Sciatic nerve (tissue), 2 donors: ENCODE results near the gene ARL5C. TPM values are rescaled to one million over a fixed set of nuclear protein-coding genes. Genes with fewer than 3 reads are reported as not detected.

Source experiments
- ATAC-seq: fragments of 200-7000 bp; cut with Tn5 transposase; one replicate; pipeline ENCODE4 v1.9.1; 2020; ENCODE audit warnings: mild to moderate bottlenecking, moderate library complexity
- DNase-seq: peaks from one replicate; pipeline ENCODE4 v3.0.0-alpha.2; 2020; ENCODE audit warnings: low spot score
- intact Hi-C: fragments of 100-400 bp; cut with DNase I; formaldehyde crosslinking; loops from one replicate; pipeline ENCODE4 v1.14.2; 2022
- total RNA-seq: library from RNA; stranded (reverse); fragmentation: NEBNext Ultra II Directional; extraction: Animal tissue kit (Norgen Biotek cat#: 25700); gene quantifications from one replicate; pipeline ENCODE4 v1.2.1, GENCODE V29; 2021
- donor health status: DM: no; HTN: no; CAD: no.
- donor health status: DM: no; HTN: no; CAD: no.

ARL5C gene, protein sequence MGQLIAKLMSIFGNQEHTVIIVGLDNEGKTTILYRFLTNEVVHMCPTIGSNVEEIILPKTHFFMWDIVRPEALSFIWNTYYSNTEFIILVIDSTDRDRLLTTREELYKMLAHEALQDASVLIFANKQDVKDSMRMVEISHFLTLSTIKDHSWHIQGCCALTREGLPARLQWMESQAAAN
- not detected for total RNA-seq

GRCh38 chr17:39165841-39166349 is at the start of gene ARL5C:
TSS of gene ARL5C (minus strand) at chr17:39166161. CDS start at chr17:39165760, 401 bp downstream.
- intact Hi-C loops, result no loop called here
- DNase-seq (no peak), ATAC-seq (no peak)

- intact Hi-C loops, result no loop called here
- ATAC-seq (no peak), DNase-seq (no peak)
Measured at GRCh38 chr17:39213852-39214251, 47.9 kb upstream of the ARL5C start.

DNA sequence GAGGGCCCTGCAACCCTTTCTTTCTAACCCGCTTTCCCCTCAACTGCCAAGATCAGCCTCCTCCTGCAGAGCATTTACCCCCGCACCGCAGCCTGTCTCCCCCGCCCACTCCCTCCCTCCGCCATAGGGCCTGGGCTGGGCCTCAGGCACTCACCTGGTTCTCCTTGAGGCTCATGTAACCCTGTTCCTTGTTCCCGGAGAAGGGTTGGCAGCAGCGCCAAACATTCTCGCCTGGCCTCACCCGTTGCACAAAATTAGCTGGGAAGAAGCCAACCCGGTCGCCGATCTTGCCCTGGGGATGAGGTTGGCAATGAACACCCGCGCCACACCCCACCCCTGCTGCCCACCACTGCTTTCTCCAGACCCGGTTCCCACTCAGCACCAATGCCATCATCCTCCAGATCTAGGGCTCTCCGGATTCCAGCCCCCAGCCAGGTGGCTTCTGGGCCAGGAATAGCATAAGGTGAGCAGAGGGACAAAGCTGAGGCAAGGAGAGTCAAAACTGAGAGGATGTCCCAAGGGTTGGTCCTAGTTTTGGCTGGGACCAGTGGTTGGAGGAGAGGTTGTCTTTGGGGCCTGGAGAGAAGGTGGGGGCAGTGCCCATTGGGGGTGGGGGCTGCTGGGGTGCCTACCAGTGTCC is 47.0 kb upstream of the ARL5C start:
- intact Hi-C loops, result no loop called here
- ATAC-seq (no peak), DNase-seq (no peak)

DNA sequence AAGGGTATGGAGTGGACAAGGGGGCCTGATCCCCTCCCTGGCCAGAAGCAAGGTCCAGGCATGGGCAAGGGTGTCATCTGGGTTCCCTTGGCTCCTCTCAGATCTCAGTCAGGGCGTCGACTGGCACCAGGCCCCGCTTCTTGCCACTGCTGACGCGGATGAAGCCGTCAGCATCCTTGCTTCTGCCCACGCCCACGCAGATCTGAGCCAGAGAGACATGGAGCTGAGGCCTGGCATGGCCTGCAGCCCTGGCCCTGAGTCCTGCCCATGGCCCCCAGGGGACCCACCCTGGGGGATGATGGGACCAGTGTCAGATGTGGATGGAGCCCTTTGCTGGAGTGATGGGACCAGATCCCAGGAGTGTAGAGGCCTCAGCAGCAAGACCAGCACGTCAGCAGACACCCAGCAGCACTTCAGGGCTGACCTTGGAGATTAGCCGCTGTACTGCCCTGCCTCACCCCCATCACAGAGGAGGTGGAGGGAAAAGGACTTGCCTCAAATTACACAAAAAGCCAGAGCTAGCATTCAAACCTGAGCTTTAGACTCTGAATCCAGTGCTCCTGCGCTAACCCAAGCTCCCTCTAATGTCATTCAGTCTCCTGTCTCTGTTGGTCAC is 46.3 kb upstream of the ARL5C start:
- intact Hi-C loops, result no loop called here
- DNase-seq (no peak), ATAC-seq (no peak)

GRCh38 chr17:39210093-39210434 is 44.1 kb upstream of the ARL5C start:
- DNase-seq, result no peak
- intact Hi-C loops, result no loop called here
- no peak for ATAC-seq

GRCh38 chr17:39209317-39210092 is 43.5 kb upstream of the ARL5C start:
- intact Hi-C loops, result no loop called here
- peak; percentile 74 for ATAC-seq
- peak; percentile 74 for DNase-seq

- intact Hi-C loops, result no loop called here
- DNase-seq (no peak), ATAC-seq (peak; percentile 27)
Measured at GRCh38 chr17:39208893-39209292, 42.9 kb upstream of the ARL5C start.

DNA sequence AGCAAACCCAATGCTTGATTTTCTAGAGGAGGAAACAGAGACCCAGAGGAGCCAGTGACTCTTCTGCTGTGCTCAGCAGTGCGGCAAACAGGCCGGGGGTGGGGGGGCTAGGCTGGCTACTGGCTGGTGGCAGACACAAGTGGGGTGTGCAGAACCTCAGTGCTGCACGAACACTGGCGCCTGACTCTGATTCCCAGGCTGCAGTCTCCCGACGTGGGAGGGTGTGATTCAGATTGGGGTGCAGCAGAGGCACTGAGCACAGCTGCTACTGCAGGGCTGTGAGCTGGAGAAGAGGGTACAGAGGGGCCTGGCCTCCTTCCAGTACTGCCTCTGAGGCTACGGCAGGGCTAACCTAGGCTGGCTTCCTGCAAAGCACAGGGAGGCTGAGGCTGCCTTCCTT is 42.2 kb upstream of the ARL5C start:
- DNase-seq (no peak), ATAC-seq (no peak)
- intact Hi-C loops, result no loop called here

GRCh38 chr17:39205112-39205526 is 39.2 kb upstream of the ARL5C start:
- intact Hi-C loops, result no loop called here
- ATAC-seq, result no peak
- DNase-seq, result no peak

GRCh38 chr17:39204245-39204644 is 38.3 kb upstream of the ARL5C start:
- DNase-seq (no peak), ATAC-seq (no peak)

DNA sequence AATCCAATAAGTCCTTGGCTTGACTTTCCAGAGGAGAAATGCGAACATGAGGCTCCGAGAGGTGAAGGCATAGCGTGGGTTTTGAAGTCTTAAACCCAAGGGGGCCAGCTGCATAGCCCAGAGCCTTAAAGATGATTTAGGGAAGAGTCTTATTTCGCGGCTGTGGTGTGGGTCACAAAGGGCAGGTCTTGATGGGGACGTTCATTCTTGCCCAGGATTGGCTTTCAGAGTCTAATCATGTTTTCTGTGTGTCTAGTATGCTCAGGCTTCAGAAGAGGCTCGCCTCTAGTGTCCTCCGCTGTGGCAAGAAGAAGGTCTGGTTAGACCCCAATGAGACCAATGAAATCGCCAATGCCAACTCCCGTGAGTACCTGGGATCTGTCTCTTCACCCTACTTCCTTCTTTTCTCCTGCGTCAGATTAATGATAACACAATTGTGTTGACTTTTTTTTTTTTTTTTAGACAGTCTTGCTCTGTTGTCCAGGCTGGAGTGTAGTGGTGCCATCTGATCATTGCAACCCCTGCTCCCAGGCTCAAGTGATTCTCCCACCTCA is 35.1 kb upstream of the ARL5C start:
- no peak for DNase-seq
- intact Hi-C loops, result no loop called here
- ATAC-seq, result no peak

More at GRCh38 chr17:39204245-39204644, 38.3 kb upstream of the ARL5C start:
- intact Hi-C loops, result no loop called here

DNA sequence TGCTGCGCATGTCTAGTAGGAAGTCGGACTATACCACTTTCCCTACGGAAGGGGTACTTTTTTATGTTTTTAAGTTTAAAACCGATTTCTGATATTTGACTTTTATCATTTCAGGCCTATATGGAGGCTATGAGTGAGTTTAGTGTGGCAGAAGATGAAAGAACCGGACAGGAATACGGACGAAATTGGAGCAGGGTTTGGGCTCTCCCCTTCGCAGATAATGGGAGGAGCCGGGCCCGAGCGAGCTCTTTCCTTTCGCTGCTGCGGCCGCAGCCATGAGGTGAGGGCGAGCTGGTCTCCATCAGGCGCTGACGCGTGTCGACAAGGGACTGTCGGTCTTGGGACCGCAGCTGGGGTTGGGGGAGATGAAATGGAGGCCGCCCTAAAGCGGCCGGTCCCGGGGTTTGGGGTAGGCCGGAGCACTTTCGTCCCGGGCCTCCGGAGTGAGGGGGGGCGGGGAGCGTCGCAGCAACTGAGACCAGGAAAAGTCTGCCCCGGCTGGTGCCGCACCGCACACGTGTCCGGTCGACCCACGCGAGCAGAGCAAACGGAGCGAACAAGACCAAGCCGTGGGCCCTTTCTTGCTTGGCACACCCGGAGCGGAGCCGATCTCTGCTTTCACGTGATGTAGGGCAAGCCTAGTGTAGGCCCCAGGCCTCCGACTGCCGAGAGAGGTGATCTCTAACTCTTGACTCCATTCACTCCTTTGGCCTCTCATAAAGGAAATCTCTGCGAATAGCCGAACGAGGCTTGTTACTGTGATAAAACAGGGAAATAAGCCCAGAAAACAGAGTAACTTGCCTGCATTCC is 34.3 kb upstream of the ARL5C start, which contains the start of gene RPL19:
TSS of gene RPL19 (plus strand) at position 214 of the 810 bp plus-strand sequence. CDS start at position 276, 62 bp downstream.
- DNase-seq, result peak; percentile 89
- peak; percentile 83 for ATAC-seq
- intact Hi-C loops, result no loop called here

DNA sequence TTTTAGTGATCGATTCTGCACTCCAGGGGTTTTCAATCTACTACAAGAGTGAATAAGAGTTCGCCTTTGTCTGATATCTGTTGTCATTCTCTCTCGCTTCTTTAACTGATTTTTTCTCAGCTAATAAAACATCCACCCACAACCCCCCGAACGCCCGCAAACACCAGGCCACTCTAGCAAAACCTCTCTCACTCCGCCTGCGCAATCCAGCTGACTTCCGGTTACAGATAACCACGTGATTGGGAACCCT is 33.8 kb upstream of the ARL5C start:
- peak; percentile 92 for ATAC-seq
- peak; percentile 93 for DNase-seq
- intact Hi-C loops, result no loop called here

- ATAC-seq, result no peak
- intact Hi-C loops, result no loop called here
- no peak for DNase-seq
Measured at GRCh38 chr17:39198186-39198566, 32.2 kb upstream of the ARL5C start.

DNA sequence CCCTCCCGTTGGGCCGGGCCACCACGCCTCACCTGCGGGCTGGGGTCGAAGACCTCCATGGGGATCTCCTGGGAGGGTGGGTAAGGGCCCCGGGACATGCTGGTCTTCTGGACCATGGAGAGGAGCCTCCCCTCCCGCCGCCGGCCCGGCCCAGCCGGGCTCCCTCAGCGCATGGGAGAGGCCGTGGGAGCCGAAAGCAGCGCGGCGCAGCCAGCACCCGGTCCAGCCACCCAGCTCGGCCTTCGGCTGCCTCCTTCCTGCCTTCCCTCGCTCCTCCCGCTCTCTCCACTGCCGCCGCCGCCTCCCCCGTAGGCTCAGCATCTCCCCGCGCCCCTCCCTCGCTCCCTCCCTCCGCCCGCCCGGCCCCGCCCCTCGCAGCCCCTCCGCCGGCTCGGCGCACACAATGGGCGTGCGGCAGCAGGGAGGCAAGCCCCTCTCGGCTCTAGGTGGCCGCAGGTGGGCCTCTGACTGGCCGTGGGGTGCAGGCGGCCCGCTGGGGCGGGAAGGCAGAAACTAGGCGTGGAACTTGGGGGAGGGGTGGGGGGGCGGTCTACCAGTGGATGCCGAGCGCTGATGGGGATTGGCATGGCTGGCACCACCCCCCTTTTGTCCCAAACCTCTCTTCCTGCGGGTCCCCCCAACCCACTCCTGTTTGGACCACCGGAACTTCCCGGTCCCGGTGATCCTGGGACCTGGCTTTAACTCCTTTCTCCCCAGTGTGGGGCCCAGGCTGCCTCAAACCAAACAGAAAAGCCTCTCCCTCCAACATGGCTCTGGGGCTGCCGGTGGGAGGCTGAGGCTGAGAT is 31.6 kb upstream of the ARL5C start, which contains the start of gene CACNB1:
TSS of gene CACNB1 (minus strand) at position 290 of the 806 bp plus-strand sequence. CDS start at position 116, 174 bp downstream.
- ATAC-seq, result peak; percentile 67
- intact Hi-C loops, result no loop called here
- peak; percentile 88 for DNase-seq

GRCh38 chr17:39196808-39197291 is 30.9 kb upstream of the ARL5C start:
- DNase-seq, result no peak
- intact Hi-C loops, result no loop called here
- no peak for ATAC-seq

GRCh38 chr17:39196241-39196807 is 30.4 kb upstream of the ARL5C start:
- DNase-seq (no peak), ATAC-seq (no peak)
- intact Hi-C loops, result no loop called here
